Measurements from ENCODE around the gene CISTR. TPM values are rescaled to one million over a fixed set of nuclear protein-coding genes. Genes with fewer than 3 reads are reported as not detected.
"Not testable (repeated sequence)": the region's sequence is repeated elsewhere in the genome, so short reads cannot be mapped to it uniquely, and the experiment has no call there.

CISTR gene
- total and polyA plus RNA-seq, 2 experiments from 2014 or later: not detected

- H2AFZ ChIP-seq: no peak overlapping the region
- H3F3A ChIP-seq (ENCODE audit: insufficient read depth): peaks cover 24% of the 10 kb centered on the region
- H3K27ac ChIP-seq: peak overlapping the region; percentile 49
- in situ Hi-C loops (cut with MboI): no loop called here
- no peaks in the 10 kb centered on the region for H3K36me3 ChIP-seq (ENCODE audit: low read depth)
- no peaks in the 10 kb centered on the region for H3K79me2 ChIP-seq (ENCODE audit: insufficient read depth)
- no peaks in the 10 kb centered on the region for H3K9me3 ChIP-seq (ENCODE audit: low read depth)
- H3K9me2 ChIP-seq (ENCODE audit: insufficient read depth): no peaks in the 10 kb centered on the region
- TF ChIP-seq EZH2 (IDR thresholded peaks at IDR 0.05; ENCODE audit: insufficient read depth, poor library complexity, severe bottlenecking) (no peak), EZH2phosphoT487 (IDR thresholded peaks at IDR 0.05; ENCODE audit: insufficient read depth, low read depth) (peak; percentile 57; the same call in 1 of the 2 replicates)
- DNase-seq: peak; percentile 91
- H3K9ac ChIP-seq: no peak overlapping the region
- H3K4me2 ChIP-seq (ENCODE audit: unreplicated experiment): peak overlapping the region; percentile 66
- H3K4me3 ChIP-seq: 0 out of 2 replicates have a peak overlapping the region, but pooled peaks have one; percentile 10
- H3K4me1 ChIP-seq (ENCODE audit: insufficient read depth): peaks cover 28% of the 10 kb centered on the region
- peaks cover 14% of the 10 kb centered on the region; the same call in 1 of the 2 replicates for H3K27me3 ChIP-seq (replicated peaks; ENCODE audit: insufficient read depth)
- no peaks in the 10 kb centered on the region for H4K20me1 ChIP-seq (ENCODE audit: insufficient read depth)
These were observed 18.5 kb upstream of the CISTR start for GRCh38 chr12:53770281-53770680.

- H3K9me3 ChIP-seq (ENCODE audit: low read depth): no peaks in the 10 kb centered on the region
- H3K79me2 ChIP-seq (ENCODE audit: insufficient read depth): no peaks in the 10 kb centered on the region
- peaks cover 25% of the 10 kb centered on the region; the same call in 1 of the 2 replicates for H3K27me3 ChIP-seq (replicated peaks; ENCODE audit: insufficient read depth)
- in situ Hi-C loops (cut with MboI): no loop called here
- peaks cover 24% of the 10 kb centered on the region for H3F3A ChIP-seq (ENCODE audit: insufficient read depth)
- H3K9me2 ChIP-seq (ENCODE audit: insufficient read depth): no peaks in the 10 kb centered on the region
- H3K4me2 ChIP-seq (ENCODE audit: unreplicated experiment): peak overlapping the region; percentile 66
- peaks cover 26% of the 10 kb centered on the region for H3K4me1 ChIP-seq (ENCODE audit: insufficient read depth)
- TF ChIP-seq EZH2phosphoT487 (IDR thresholded peaks at IDR 0.05; ENCODE audit: insufficient read depth, low read depth) (no peak), EZH2 (IDR thresholded peaks at IDR 0.05; ENCODE audit: insufficient read depth, poor library complexity, severe bottlenecking) (no peak)
- H3K9ac ChIP-seq: no peak overlapping the region
- DNase-seq: no peak
- no peak overlapping the region for H3K4me3 ChIP-seq
- WGBS, 2 experiments (ENCODE audit: low coverage in 1 of 2, low lambda C conversion rate in 2 of 2, missing lambda C conversion rate in 2 of 2): 88 to 93% methylated on average over 5 of the region's 5 CpGs
- H2AFZ ChIP-seq: no peak overlapping the region
- no peak overlapping the region for H3K27ac ChIP-seq
- no peaks in the 10 kb centered on the region for H4K20me1 ChIP-seq (ENCODE audit: insufficient read depth)
- H3K36me3 ChIP-seq (ENCODE audit: low read depth): no peaks in the 10 kb centered on the region
These were observed 17.2 kb upstream of the CISTR start for GRCh38 chr12:53768976-53769375.

GRCh38 chr12:53766881-53767280 lies 15.1 kb upstream of the CISTR start:
- DNase-seq: peak; percentile 35
- in situ Hi-C loops (cut with MboI): no loop called here

GRCh38 chr12:53765891-53766290 lies 14.1 kb upstream of the CISTR start:
- H3K4me1 ChIP-seq (ENCODE audit: insufficient read depth): peaks cover 22% of the 10 kb centered on the region
- 88% methylated on average over 2 of the region's 2 CpGs for WGBS, 2 experiments (ENCODE audit: low coverage in 1 of 2, low lambda C conversion rate in 2 of 2, missing lambda C conversion rate in 2 of 2)
- H3K9me2 ChIP-seq (ENCODE audit: insufficient read depth): no peaks in the 10 kb centered on the region
- no peaks in the 10 kb centered on the region for H3K79me2 ChIP-seq (ENCODE audit: insufficient read depth)
- no peak overlapping the region for H3K27ac ChIP-seq
- H3F3A ChIP-seq (ENCODE audit: insufficient read depth): peaks cover 24% of the 10 kb centered on the region
- no peaks in the 10 kb centered on the region for H4K20me1 ChIP-seq (ENCODE audit: insufficient read depth)
- H3K9me3 ChIP-seq (ENCODE audit: low read depth): no peaks in the 10 kb centered on the region
- H3K27me3 ChIP-seq (replicated peaks; ENCODE audit: insufficient read depth): peaks cover 52% of the 10 kb centered on the region
- H3K4me2 ChIP-seq (ENCODE audit: unreplicated experiment): no peak overlapping the region
- TF ChIP-seq EZH2 (IDR thresholded peaks at IDR 0.05; ENCODE audit: insufficient read depth, poor library complexity, severe bottlenecking): no peak
- TF ChIP-seq EZH2phosphoT487 (IDR thresholded peaks at IDR 0.05; ENCODE audit: insufficient read depth, low read depth): no peak
- no peak overlapping the region for H3K4me3 ChIP-seq
- in situ Hi-C loops (cut with MboI): no loop called here
- no peaks in the 10 kb centered on the region for H3K36me3 ChIP-seq (ENCODE audit: low read depth)
- H2AFZ ChIP-seq: no peak overlapping the region
- no peak overlapping the region for H3K9ac ChIP-seq
- no peak for DNase-seq

More at GRCh38 chr12:53766881-53767280, 15.1 kb upstream of the CISTR start:
- Histone ChIP-seq H3K27me3 (replicated peaks; ENCODE audit: insufficient read depth) (peaks cover 43% of the 10 kb centered on the region), H3K79me2 (ENCODE audit: insufficient read depth) (no peaks in the 10 kb centered on the region), H3F3A (ENCODE audit: insufficient read depth) (peaks cover 24% of the 10 kb centered on the region), H3K4me1 (ENCODE audit: insufficient read depth) (peaks cover 26% of the 10 kb centered on the region), H3K9me3 (ENCODE audit: low read depth) (no peaks in the 10 kb centered on the region), H3K4me3 (no peak overlapping the region), H4K20me1 (ENCODE audit: insufficient read depth) (no peaks in the 10 kb centered on the region), H3K27ac (no peak overlapping the region), H2AFZ (no peak overlapping the region), H3K9me2 (ENCODE audit: insufficient read depth) (no peaks in the 10 kb centered on the region), H3K9ac (no peak overlapping the region), H3K4me2 (ENCODE audit: unreplicated experiment) (no peak overlapping the region), H3K36me3 (ENCODE audit: low read depth) (no peaks in the 10 kb centered on the region)
- TF ChIP-seq EZH2phosphoT487 (IDR thresholded peaks at IDR 0.05; ENCODE audit: insufficient read depth, low read depth) (no peak), EZH2 (IDR thresholded peaks at IDR 0.05; ENCODE audit: insufficient read depth, poor library complexity, severe bottlenecking) (no peak)
- 63 to 79% methylated on average over 3 of the region's 3 CpGs for WGBS, 2 experiments (ENCODE audit: low coverage in 1 of 2, low lambda C conversion rate in 2 of 2, missing lambda C conversion rate in 2 of 2)

- peaks cover 11% of the 10 kb centered on the region for H3K4me1 ChIP-seq (ENCODE audit: insufficient read depth)
- H3K9me2 ChIP-seq (ENCODE audit: insufficient read depth): no peaks in the 10 kb centered on the region
- H3K9ac ChIP-seq: no peak overlapping the region
- H2AFZ ChIP-seq: no peak overlapping the region
- in situ Hi-C loops (cut with MboI): no loop called here
- no peaks in the 10 kb centered on the region for H3K36me3 ChIP-seq (ENCODE audit: low read depth)
- H3F3A ChIP-seq (ENCODE audit: insufficient read depth): peaks cover 11% of the 10 kb centered on the region
- H3K27ac ChIP-seq: no peak overlapping the region
- TF ChIP-seq EZH2phosphoT487 (IDR thresholded peaks at IDR 0.05; ENCODE audit: insufficient read depth, low read depth): no peak
- no peak for TF ChIP-seq EZH2 (IDR thresholded peaks at IDR 0.05; ENCODE audit: insufficient read depth, poor library complexity, severe bottlenecking)
- H3K4me2 ChIP-seq (ENCODE audit: unreplicated experiment): no peak overlapping the region
- no peak for DNase-seq
- H3K4me3 ChIP-seq: no peak overlapping the region
- H3K9me3 ChIP-seq (ENCODE audit: low read depth): no peaks in the 10 kb centered on the region
- no peaks in the 10 kb centered on the region for H3K79me2 ChIP-seq (ENCODE audit: insufficient read depth)
- no peaks in the 10 kb centered on the region for H4K20me1 ChIP-seq (ENCODE audit: insufficient read depth)
- peaks cover 63% of the 10 kb centered on the region for H3K27me3 ChIP-seq (replicated peaks; ENCODE audit: insufficient read depth)
- WGBS, 2 experiments (ENCODE audit: low coverage in 1 of 2, low lambda C conversion rate in 2 of 2, missing lambda C conversion rate in 2 of 2): 83 to 85% methylated on average over 4 of the region's 4 CpGs
These were observed 12.8 kb upstream of the CISTR start for GRCh38 chr12:53764615-53765014.

GRCh38 chr12:53762793-53763192 lies 11.0 kb upstream of the CISTR start:
- H4K20me1 ChIP-seq (ENCODE audit: insufficient read depth); H3K4me1 ChIP-seq (ENCODE audit: insufficient read depth); H3K9ac ChIP-seq; H3K79me2 ChIP-seq (ENCODE audit: insufficient read depth); H3K27ac ChIP-seq; H2AFZ ChIP-seq; H3K4me2 ChIP-seq (ENCODE audit: unreplicated experiment); H3F3A ChIP-seq (ENCODE audit: insufficient read depth); in situ Hi-C loops (cut with MboI); H3K9me3 ChIP-seq (ENCODE audit: low read depth); H3K36me3 ChIP-seq (ENCODE audit: low read depth); DNase-seq; H3K4me3 ChIP-seq; H3K9me2 ChIP-seq (ENCODE audit: insufficient read depth): not testable (repeated sequence)
- H3K27me3 ChIP-seq (replicated peaks; ENCODE audit: insufficient read depth): peaks cover 82% of the 10 kb centered on the region
- 60 to 65% methylated on average over 3 of the region's 3 CpGs for WGBS, 2 experiments (ENCODE audit: low coverage in 1 of 2, low lambda C conversion rate in 2 of 2, missing lambda C conversion rate in 2 of 2)
